NCI-H2107 treated with DMSO at 0.1 percent for 48 hours (cell line): ENCODE data around the gene TSC2.

Experiments
- DNase-seq: peaks from one replicate; lab custom pipeline; 2025; ENCODE audit not compliant: unreplicated experiment; lab: John Stamatoyannopoulos, UW

Gene TSC2

GRCh38 chr16:2066139-2066538, 18.4 kb downstream of the TSC2 start:
- DNase-seq, result no peak

- DNase-seq, result no peak
These were observed 23.0 kb downstream of the TSC2 start for GRCh38 chr16:2070576-2071453.

DNA sequence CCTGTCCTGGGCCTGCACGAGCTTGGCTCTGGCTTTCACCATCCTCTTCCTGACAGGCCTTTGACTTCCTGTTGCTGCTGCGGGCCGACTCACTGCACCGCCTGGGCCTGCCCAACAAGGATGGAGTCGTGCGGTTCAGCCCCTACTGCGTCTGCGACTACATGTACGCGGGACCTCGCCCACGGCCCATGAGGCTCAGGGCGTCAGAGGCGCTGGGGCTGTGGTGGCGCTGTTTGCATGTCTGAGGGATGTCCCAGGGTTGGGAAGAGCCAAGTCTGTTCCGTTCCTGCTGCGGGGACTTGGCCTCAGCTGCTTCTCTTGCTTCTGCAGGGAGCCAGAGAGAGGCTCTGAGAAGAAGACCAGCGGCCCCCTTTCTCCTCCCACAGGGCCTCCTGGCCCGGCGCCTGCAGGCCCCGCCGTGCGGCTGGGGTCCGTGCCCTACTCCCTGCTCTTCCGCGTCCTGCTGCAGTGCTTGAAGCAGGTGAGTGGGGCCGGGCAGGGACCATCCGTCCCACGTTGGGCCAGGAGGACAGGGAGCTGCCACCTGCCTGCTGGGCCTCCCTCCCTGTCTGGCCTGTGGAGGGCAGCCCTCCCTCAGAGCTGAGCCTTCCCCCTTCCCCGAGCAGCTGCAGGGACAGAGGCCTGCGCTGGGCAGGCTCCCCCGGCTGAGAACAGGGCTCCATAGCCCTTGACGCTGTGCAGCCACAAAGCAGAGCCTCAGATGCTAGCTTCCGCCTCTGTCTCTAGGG, 23.8 kb downstream of the TSC2 start:
- no peak for DNase-seq

DNA sequence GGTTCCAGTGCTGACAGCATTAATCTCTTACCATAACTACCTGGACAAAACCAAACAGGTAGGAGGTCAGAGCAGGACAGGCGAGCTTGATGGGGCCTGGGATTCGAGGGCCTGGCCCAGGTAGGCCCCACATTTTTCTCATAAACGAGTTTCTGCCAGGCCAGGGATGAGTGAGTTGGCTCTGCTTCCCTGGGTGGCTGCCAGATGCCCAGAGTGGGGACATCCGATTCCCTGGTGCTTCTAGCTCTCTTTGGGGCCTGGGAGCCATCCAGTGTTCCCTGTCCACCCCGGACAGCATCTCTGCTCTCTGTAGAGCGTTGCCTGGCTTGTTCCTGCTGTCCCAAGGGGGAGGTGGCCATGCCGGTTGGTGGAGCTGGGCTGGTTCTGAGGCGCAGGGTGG, 25.1 kb downstream of the TSC2 start:
- no peak for DNase-seq

DNA sequence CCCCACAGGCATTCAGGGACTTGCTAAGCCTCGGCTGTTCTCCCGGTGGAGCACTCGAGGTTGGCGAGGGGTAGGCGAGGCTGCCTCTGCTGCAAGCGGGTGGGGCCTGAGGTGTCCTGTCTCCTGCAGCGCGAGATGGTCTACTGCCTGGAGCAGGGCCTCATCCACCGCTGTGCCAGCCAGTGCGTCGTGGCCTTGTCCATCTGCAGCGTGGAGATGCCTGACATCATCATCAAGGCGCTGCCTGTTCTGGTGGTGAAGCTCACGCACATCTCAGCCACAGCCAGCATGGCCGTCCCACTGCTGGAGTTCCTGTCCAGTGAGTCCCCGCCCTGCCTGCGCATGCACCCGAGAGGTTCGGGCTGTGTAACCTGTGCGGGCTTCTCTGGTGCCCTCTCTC, 26.3 kb downstream of the TSC2 start:
- DNase-seq, result no peak

DNA sequence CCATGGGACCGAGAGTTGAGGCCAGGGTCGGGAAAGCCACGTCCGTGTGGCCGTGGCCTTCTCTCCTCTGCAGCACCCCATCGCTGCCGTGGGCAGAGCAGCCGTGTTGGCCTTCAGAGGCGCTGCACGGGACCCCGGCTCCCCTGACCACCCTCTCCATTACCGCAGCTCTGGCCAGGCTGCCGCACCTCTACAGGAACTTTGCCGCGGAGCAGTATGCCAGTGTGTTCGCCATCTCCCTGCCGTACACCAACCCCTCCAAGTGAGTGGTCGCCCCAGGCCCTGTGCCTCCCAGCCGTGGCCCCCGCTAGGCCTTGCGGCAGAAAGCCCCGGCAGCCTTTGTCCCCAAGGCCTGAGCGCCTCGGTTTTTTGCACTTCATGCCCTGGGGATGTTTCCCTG, 27.8 kb downstream of the TSC2 start:
- no peak for DNase-seq

DNA sequence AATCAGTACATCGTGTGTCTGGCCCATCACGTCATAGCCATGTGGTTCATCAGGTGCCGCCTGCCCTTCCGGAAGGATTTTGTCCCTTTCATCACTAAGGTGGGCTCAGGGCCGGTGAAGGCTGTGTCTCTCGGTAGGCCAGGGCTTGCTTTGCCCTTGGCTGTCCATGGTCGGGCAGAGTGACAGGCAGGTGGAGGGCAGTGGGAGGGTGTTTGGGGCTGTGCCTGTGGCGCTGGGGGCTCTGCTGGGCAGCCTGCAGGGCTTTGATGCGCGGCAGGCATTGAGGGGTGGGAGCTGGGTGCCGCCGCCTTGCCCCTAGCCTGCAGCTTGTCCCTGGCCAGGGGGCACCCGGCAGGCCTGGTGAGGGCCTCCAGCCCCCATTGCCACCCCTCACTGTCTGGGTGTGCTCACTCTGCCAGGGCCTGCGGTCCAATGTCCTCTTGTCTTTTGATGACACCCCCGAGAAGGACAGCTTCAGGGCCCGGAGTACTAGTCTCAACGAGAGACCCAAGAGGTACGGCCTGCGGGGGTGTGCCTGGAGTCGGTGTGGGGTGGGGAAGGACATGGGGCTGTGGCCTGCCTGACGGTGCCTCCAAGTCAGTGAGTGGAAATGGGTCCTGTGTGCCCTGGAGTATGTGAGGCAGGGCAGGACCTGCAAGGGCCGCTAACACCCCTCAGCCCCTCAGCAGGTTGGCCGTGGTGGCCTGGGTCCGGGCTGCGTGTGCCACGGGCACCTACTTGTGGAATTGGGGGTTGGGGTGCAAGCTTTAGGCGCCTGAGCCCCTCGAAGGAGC, 28.5 kb downstream of the TSC2 start:
- DNase-seq, result no peak

- DNase-seq, result no peak
These were observed 29.2 kb downstream of the TSC2 start for GRCh38 chr16:2077016-2077415.

- no peak for DNase-seq
These were observed 29.9 kb downstream of the TSC2 start for GRCh38 chr16:2077696-2078095.

DNA sequence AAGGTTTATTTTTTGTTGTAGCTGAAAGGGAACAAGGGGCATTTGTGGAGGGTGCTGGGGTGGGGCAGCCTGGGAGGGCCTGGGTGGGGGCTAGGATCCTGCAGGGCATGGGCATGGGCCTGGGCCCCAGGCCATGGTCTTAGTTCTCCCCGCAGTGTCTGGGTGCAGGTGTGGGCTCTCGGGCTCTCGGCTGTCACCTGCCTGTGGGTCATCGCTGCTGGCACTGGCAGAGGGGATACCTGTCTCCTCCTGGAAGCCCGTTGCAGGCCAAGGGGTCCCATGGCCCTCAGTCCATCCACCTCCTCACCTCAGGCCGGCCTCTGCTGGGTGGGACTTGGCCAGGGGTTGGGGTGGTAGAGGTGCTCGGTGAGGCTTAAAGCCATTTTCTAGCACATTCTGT, 30.3 kb downstream of the TSC2 start:
- DNase-seq, result no peak

DNA sequence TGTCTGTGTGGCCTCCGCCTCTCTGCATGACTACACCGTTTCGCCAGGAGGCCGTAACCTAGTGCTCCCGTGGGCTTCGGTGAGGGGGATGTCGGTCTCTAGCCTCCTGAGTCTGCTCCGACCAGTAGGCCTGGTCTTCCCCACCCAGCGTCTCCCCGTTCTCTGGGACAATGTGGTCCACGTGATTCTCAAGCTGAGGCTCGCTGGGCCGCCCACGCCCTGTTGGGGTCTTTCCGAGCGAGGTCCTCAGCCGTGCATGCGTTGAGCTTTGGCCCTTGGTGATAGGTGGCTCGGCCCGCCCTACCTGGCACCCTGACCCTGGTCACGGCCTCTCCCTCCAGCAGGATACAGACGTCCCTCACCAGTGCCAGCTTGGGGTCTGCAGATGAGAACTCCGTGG, 30.9 kb downstream of the TSC2 start:
- DNase-seq, result no peak

- no peak for DNase-seq
These were observed 31.6 kb downstream of the TSC2 start for GRCh38 chr16:2079311-2079800.

DNA sequence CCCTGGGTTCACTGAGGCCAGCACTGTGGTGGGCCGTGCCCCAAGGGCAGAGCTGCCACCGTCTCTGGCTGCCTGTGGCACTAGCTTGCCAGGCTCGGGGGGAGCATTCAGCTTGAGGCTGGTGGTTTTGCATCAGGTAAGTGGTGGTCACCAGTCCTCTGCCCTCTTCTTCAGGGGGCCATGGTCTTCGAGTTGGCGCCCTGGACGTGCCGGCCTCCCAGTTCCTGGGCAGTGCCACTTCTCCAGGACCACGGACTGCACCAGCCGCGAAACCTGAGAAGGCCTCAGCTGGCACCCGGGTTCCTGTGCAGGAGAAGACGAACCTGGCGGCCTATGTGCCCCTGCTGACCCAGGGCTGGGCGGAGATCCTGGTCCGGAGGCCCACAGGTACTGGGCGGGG, 32.2 kb downstream of the TSC2 start:
- DNase-seq, result no peak

- DNase-seq, result no peak
These were observed 33.7 kb downstream of the TSC2 start for GRCh38 chr16:2081201-2082084.

DNA sequence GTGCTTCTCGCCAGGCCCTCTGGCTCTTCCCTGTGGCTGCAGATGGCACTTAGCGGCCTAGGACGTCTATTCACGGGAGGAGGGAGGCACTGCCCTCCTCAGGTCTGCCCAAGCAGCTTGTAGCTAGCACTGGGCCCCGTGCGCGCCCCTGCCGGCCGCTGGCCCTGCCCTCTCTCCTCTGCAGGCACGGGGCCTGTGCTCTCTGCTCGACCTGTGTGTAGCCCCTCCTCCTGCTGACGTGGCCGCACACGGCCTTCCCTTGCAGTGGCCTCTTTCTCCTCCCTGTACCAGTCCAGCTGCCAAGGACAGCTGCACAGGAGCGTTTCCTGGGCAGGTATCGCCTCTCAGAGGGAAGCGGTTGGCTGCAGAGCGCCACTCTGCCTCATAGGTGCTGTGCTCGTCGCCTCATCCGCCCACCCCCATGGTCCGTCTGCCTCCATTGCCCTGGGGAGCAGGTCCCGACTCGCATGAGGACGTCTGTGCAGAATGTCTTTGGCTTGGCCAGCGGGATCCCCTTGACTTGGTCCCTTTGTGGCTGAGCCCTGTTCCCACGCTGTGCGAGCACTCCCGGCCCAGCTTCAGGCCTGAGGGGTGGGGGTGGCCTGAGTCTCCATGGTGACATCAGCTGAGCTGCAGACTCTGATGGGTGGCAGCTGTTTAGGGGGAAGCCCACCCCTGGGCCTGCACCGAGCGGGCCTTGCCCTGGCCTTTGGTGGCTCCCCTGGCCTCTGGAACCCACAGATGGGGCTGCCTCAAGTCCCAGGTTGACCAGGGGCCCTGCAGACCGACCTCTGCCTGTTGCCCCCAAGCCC, 34.6 kb downstream of the TSC2 start:
- DNase-seq, result peak; percentile 94

GRCh38 chr16:2082983-2083364, 35.2 kb downstream of the TSC2 start:
- no peak for DNase-seq

GRCh38 chr16:2083409-2083808, 35.6 kb downstream of the TSC2 start:
- no peak for DNase-seq

GRCh38 chr16:2083876-2084780, 36.3 kb downstream of the TSC2 start:
- no peak for DNase-seq
